Common myeloid progenitor, CD34-positive (primary cell): Measurements from ENCODE around the gene CLPTM1L.

Source experiments
- CTCF ChIA-PET: fragments of 350-600 bp; sonication (Branson Sonifier 250); formaldehyde crosslinking; loops from one replicate; lab custom pipeline; 2021; ENCODE audit warnings: antibody characterized with exemption; lab: Charles Lee
- POLR2A ChIA-PET: fragments of 350-600 bp; sonication (Branson Sonifier 250); formaldehyde crosslinking; loops from one replicate; lab custom pipeline; 2021; ENCODE audit warnings: antibody characterized with exemption; lab: Charles Lee
- DNase-seq, 3 donors: peaks; one replicate each; pipeline versions ENCODE4 v3.0.0 to v3.0.0-alpha.2; 2013
- H3K27ac ChIP-seq, 2 experiments: 1 replicate in 1 of 2; 2 replicates in 1 of 2; pipeline ENCODE4 v1.7.0; 2013; ENCODE audit warnings: inconsistent platforms in 2 of 2, low read length in 2 of 2, mild to moderate bottlenecking in 2 of 2, low read depth in 1 of 2, moderate library complexity in 1 of 2; ENCODE audit not compliant: severe bottlenecking in 2 of 2, insufficient read depth in 1 of 2, poor library complexity in 1 of 2
- H3K27me3 ChIP-seq, 5 experiments: replicated peaks in 2 of 5; 1 replicate in 3 of 5; 2 replicates in 2 of 5; pipeline versions ENCODE4 v1.6.1 to v1.7.0; 2013; ENCODE audit warnings: low read length in 4 of 5, mild to moderate bottlenecking in 2 of 5, moderate library complexity in 2 of 5, inconsistent platforms in 1 of 5; ENCODE audit not compliant: insufficient read depth in 5 of 5, control insufficient read depth in 4 of 5
- H3K36me3 ChIP-seq, 4 experiments: 1 replicate in 2 of 4; 2 replicates in 2 of 4; pipeline versions ENCODE4 v1.6.1 to v1.7.0; 2013; ENCODE audit warnings: low read length in 3 of 4, control low read depth in 1 of 4, mild to moderate bottlenecking in 1 of 4; ENCODE audit not compliant: control insufficient read depth in 4 of 4, insufficient read depth in 4 of 4
- H3K4me1 ChIP-seq, 4 experiments: 1 replicate in 3 of 4; 2 replicates in 1 of 4; pipeline versions ENCODE4 v1.6.1 to v1.7.1; 2013; ENCODE audit warnings: low read length in 3 of 4, mild to moderate bottlenecking in 3 of 4, control low read depth in 1 of 4, inconsistent platforms in 1 of 4, moderate library complexity in 1 of 4; ENCODE audit not compliant: control insufficient read depth in 4 of 4, insufficient read depth in 4 of 4; ENCODE audit errors: control extremely low read depth in 1 of 4
- H3K4me3 ChIP-seq, 7 experiments: 1 replicate in 4 of 7; 2 replicates in 3 of 7; pipeline versions ENCODE4 v1.5.1 to v1.7.0; 2013; ENCODE audit warnings: mild to moderate bottlenecking in 7 of 7, low read length in 6 of 7, moderate library complexity in 6 of 7, inconsistent platforms in 2 of 7, low read depth in 2 of 7, control low read depth in 1 of 7; ENCODE audit not compliant: insufficient read depth in 4 of 7, control insufficient read depth in 1 of 7; ENCODE audit errors: extremely low read depth in 1 of 7
- H3K9me3 ChIP-seq, 5 experiments: 1 replicate in 4 of 5; 2 replicates in 1 of 5; pipeline versions ENCODE4 v1.6.1 to v1.7.1; 2013; ENCODE audit warnings: low read length in 4 of 5, mild to moderate bottlenecking in 2 of 5, inconsistent platforms in 1 of 5, low read depth in 1 of 5, moderate library complexity in 1 of 5; ENCODE audit not compliant: control insufficient read depth in 4 of 5, insufficient read depth in 2 of 5; ENCODE audit errors: control extremely low read depth in 1 of 5
- WGBS: methylation state at CpG from one replicate; pipeline ENCODE4 v1.1.5; 2013; ENCODE audit not compliant: insufficient coverage; 5-methylcytosine and 5-hydroxymethylcytosine counted together

The CLPTM1L gene

DNA sequence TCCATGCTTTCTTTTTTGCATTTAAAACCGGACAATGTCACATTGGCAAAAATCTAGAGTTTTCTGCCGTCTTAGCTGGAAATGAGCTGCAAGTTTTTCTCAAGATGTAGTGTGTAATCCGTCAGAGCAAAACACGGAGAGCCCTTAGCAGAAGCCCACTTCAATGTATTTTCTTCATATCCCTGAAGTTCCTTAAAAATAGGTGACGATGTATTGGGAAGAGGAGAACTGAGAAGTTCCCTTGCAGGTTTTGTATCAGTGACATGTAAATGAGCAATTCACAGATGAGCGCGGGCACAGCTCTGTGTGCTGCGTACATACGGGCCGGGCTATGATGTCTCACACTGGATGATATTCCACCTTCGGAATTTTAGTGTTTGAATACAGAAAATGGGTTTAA, 14.8 kb upstream of the CLPTM1L start:
- 90% methylated on average over 8 of the region's 11 CpGs for WGBS
- no peak overlapping the region for H3K4me3 ChIP-seq
- ChIA-PET CTCF (interaction anchor here (1.5 kb wide), 1 partner anchor 12 kb away, joined by 3 read pairs; no protein-coding TSS in a partner anchor), POLR2A (no interaction called here)
- H3K4me1 ChIP-seq, result no peaks in the 10 kb centered on the region
- H3K9me3 ChIP-seq, result no peaks in the 10 kb centered on the region
- DNase-seq, result no peak
- H3K27me3 ChIP-seq, result peaks cover 0 to 66% (median 9%) of the 10 kb centered on the region in 5 experiments
- H3K27ac ChIP-seq, result no peak overlapping the region
- H3K36me3 ChIP-seq, result no peaks in the 10 kb centered on the region

GRCh38 chr5:1359031-1359645, 14.2 kb upstream of the CLPTM1L start:
- ChIA-PET CTCF (interaction anchor here (1.5 kb wide), 1 partner anchor 12 kb away, joined by 3 read pairs; no protein-coding TSS in a partner anchor), POLR2A (no interaction called here)
- no peaks in the 10 kb centered on the region for H3K36me3 ChIP-seq
- WGBS, result 81% methylated on average over 26 of the region's 31 CpGs
- H3K27ac ChIP-seq, result no peak overlapping the region
- H3K4me3 ChIP-seq, result no peak overlapping the region
- no peaks in the 10 kb centered on the region for H3K9me3 ChIP-seq
- H3K4me1 ChIP-seq, result no peaks in the 10 kb centered on the region
- H3K27me3 ChIP-seq, result peaks cover 0 to 63% (median 9%) of the 10 kb centered on the region in 5 experiments
- DNase-seq, result no peak

GRCh38 chr5:1358726-1359025, 13.8 kb upstream of the CLPTM1L start:
- Histone ChIP-seq H3K9me3 (no peaks in the 10 kb centered on the region), H3K36me3 (no peaks in the 10 kb centered on the region), H3K4me3 (no peak overlapping the region), H3K27me3 (peaks cover 0 to 58% (median 6%) of the 10 kb centered on the region in 5 experiments), H3K4me1 (no peaks in the 10 kb centered on the region), H3K27ac (no peak overlapping the region)
- WGBS, result 82% methylated on average over 10 of the region's 10 CpGs
- no peak for DNase-seq
- CTCF ChIA-PET, result interaction anchor here (1.5 kb wide), 1 partner anchor 11 kb away, joined by 3 read pairs; no protein-coding TSS in a partner anchor
- POLR2A ChIA-PET, result no interaction called here

GRCh38 chr5:1357946-1358725, 13.2 kb upstream of the CLPTM1L start:
- CTCF ChIA-PET, result no interaction called here
- POLR2A ChIA-PET, result no interaction called here
- DNase-seq, result no peak
- Histone ChIP-seq H3K4me3 (no peak overlapping the region), H3K27me3 (peaks cover 0 to 53% (median 5%) of the 10 kb centered on the region in 5 experiments), H3K4me1 (no peaks in the 10 kb centered on the region), H3K36me3 (no peaks in the 10 kb centered on the region), H3K9me3 (no peaks in the 10 kb centered on the region), H3K27ac (no peak overlapping the region)
- WGBS, result 96% methylated on average over 22 of the region's 25 CpGs

DNA sequence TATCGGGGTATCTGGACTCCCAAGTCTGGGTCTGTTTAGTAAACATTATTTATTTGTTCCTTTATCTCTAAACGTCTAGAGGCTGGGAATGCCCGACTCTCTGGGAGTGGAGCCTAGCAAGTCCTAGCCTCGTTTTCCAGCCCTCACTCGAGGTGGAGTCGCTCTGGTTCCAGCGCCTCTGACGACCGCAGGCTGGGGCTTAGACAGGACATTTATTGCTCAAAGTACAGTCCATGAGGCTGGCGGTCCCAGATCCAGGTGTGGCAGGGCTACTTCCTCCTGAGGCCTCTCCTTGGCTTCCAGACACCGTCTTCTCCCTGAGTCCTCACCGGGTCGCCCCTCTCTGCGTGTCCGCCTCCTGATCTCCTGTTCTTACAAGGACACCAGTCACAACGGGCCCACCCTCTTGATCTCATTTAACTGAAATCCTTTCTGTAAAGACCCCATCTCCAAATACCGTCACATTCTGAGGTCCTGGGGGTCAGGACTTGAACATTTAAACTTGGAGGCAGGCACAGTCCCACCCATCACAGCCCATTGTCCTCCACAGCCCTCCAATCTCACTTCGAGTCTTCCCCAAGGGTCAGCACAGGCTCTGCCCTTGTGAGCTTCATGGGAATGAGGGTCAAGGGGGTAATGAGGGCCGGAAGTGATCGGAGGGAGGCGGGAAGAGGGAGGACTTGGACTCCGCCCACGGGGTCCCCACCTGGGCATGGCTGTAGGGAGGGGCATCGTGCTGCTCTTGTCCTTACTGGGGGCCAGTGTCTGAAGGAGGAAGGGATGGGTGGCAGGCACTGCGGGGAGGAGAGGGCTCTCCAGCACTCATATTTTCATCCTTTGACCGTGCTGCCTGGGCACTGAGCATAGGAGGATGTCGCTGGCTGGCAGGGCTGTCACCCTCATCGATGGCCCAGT, 12.2 kb upstream of the CLPTM1L start:
- no peaks in the 10 kb centered on the region for H3K36me3 ChIP-seq
- no peak overlapping the region for H3K27ac ChIP-seq
- 74% methylated on average over 19 of the region's 28 CpGs for WGBS
- no peak for DNase-seq
- H3K27me3 ChIP-seq, result peaks cover 0 to 48% (median 8%) of the 10 kb centered on the region in 5 experiments
- H3K4me3 ChIP-seq, result no peak overlapping the region
- ChIA-PET CTCF (no interaction called here), POLR2A (no interaction called here)
- H3K9me3 ChIP-seq, result no peaks in the 10 kb centered on the region
- no peaks in the 10 kb centered on the region for H3K4me1 ChIP-seq

GRCh38 chr5:1354576-1354975, 9.7 kb upstream of the CLPTM1L start:
- no peak for DNase-seq
- POLR2A ChIA-PET, result no interaction called here
- H3K36me3 ChIP-seq, result no peaks in the 10 kb centered on the region

More at GRCh38 chr5:1354576-1354975, 9.7 kb upstream of the CLPTM1L start:
- CTCF ChIA-PET, result interaction anchor here (1.2 to 1.6 kb wide), 3 partner anchors 7 to 31 kb away, joined by 3 read pairs; no protein-coding TSS in a partner anchor
- no peak overlapping the region for H3K27ac ChIP-seq
- peaks cover 0 to 34% (median 12%) of the 10 kb centered on the region in 5 experiments for H3K27me3 ChIP-seq
- no peaks in the 10 kb centered on the region for H3K4me1 ChIP-seq
- 0% methylated on average over 2 of the region's 4 CpGs for WGBS
- H3K4me3 ChIP-seq, result no peak overlapping the region
- H3K9me3 ChIP-seq, result no peaks in the 10 kb centered on the region
